CD4-positive, alpha-beta memory T cell (primary cell): Measurements from ENCODE around the gene MB. TPM values are rescaled to one million over a fixed set of nuclear protein-coding genes. Genes with fewer than 3 reads are reported as not detected.

Source experiments
- CTCF ChIA-PET: fragments of 350-600 bp; sonication (Branson Sonifier 250); formaldehyde crosslinking; loops from one replicate; lab custom pipeline; 2021; ENCODE audit warnings: inconsistent platforms; ENCODE audit not compliant: partially characterized antibody; lab: Charles Lee
- POLR2A ChIA-PET: fragments of 350-600 bp; sonication (Branson Sonifier 250); formaldehyde crosslinking; loops from one replicate; lab custom pipeline; 2021; ENCODE audit not compliant: partially characterized antibody; lab: Charles Lee
- DNase-seq, 5 donors: peaks; one replicate each; pipeline versions ENCODE4 v3.0.0 to v3.0.0-alpha.2; 2020 to 2022; ENCODE audit warnings: mixed read lengths in 1 of 5
- H3K27ac ChIP-seq: one replicate; pipeline ENCODE4 v1.7.0; 2013; ENCODE audit warnings: low read depth, low read length
- H3K27me3 ChIP-seq: 2 replicates; pipeline ENCODE4 v1.7.0; 2013; ENCODE audit warnings: mild to moderate bottlenecking, low read length, moderate library complexity; ENCODE audit not compliant: insufficient read depth
- H3K36me3 ChIP-seq: 2 replicates; pipeline ENCODE4 v1.7.0; 2013; ENCODE audit warnings: mild to moderate bottlenecking, low read length, moderate library complexity; ENCODE audit not compliant: insufficient read depth
- H3K4me1 ChIP-seq: 2 replicates; pipeline ENCODE4 v1.7.0; 2013; ENCODE audit warnings: mild to moderate bottlenecking, low read length, moderate library complexity; ENCODE audit not compliant: insufficient read depth
- H3K4me3 ChIP-seq, 2 donors: one replicate each; pipeline ENCODE4 v1.7.0; 2013; ENCODE audit warnings: low read length in 2 of 2, mild to moderate bottlenecking in 1 of 2
- H3K9me3 ChIP-seq, 2 donors: one replicate each; pipeline ENCODE4 v1.7.0; 2013; ENCODE audit warnings: low read length in 2 of 2, control low read depth in 1 of 2; ENCODE audit not compliant: control insufficient read depth in 1 of 2
- H3K27ac Mint-ChIP-seq, 7 donors: one replicate each; pipeline ENCODE4 v1.8.0; 2020 to 2021; ENCODE audit warnings: mixed read lengths in 7 of 7, mild to moderate bottlenecking in 6 of 7, inconsistent platforms in 3 of 7, moderate library complexity in 3 of 7
- H3K27me3 Mint-ChIP-seq, 2 donors: one replicate each; pipeline ENCODE4 v1.8.0; 2020 to 2021; ENCODE audit warnings: mixed read lengths in 2 of 2
- H3K36me3 Mint-ChIP-seq, 2 donors: one replicate each; pipeline ENCODE4 v1.8.0; 2020 to 2021; ENCODE audit warnings: mixed read lengths in 2 of 2, inconsistent platforms in 1 of 2, mild to moderate bottlenecking in 1 of 2
- H3K4me1 Mint-ChIP-seq, 4 donors: one replicate each; pipeline ENCODE4 v1.8.0; 2020 to 2021; ENCODE audit warnings: mixed read lengths in 4 of 4, mild to moderate bottlenecking in 1 of 4
- H3K4me3 Mint-ChIP-seq, 8 donors: one replicate each; pipeline ENCODE4 v1.8.0; 2020 to 2021; ENCODE audit warnings: mixed read lengths in 8 of 8, mild to moderate bottlenecking in 7 of 8, moderate library complexity in 6 of 8, inconsistent platforms in 3 of 8
- H3K9me3 Mint-ChIP-seq, 8 donors: one replicate each; pipeline ENCODE4 v1.8.0; 2020 to 2021; ENCODE audit warnings: mixed read lengths in 8 of 8, mild to moderate bottlenecking in 5 of 8, inconsistent platforms in 3 of 8, moderate library complexity in 1 of 8
- intact Hi-C: fragments of 100-400 bp; cut with micrococcal nuclease; formaldehyde crosslinking; loops from one replicate; pipeline ENCODE4 v1.15.1; 2023
- polyA plus RNA-seq, 2 donors: library from polyadenylated mRNA; unstranded; fragments of 300-500 nt; fragmentation: Illumina TruSeq; gene quantifications; one replicate each; pipeline ENCODE4 v1.2.3, GENCODE V29; 2021
- total RNA-seq, 2 experiments: library from RNA; stranded (reverse); gene quantifications; one replicate each; pipeline ENCODE4 v1.2.3, GENCODE V29; 2021

MB gene
- total and polyA plus RNA-seq, 4 experiments from 2014 or later = not detected

- no peak overlapping the region for H3K27ac ChIP-seq
- H3K4me3 ChIP-seq = no peak overlapping the region
- peaks cover 1 to 4% of the 10 kb centered on the region in 2 donors for H3K27me3 Mint-ChIP-seq
- intact Hi-C loops = no loop called here
- H3K4me3 Mint-ChIP-seq = no peak overlapping the region
- CTCF ChIA-PET = interaction anchor here (1.4 to 2.3 kb wide), 2 partner anchors 11 to 225 kb away, joined by 6 read pairs; no protein-coding TSS in a partner anchor
- no peaks in the 10 kb centered on the region for H3K9me3 ChIP-seq
- no peak overlapping the region for H3K27ac Mint-ChIP-seq
- no peaks in the 10 kb centered on the region for H3K36me3 ChIP-seq
- H3K4me1 ChIP-seq = no peaks in the 10 kb centered on the region
- H3K27me3 ChIP-seq = no peaks in the 10 kb centered on the region
- peaks cover 0 to 2% (median 0%) of the 10 kb centered on the region in 4 donors for H3K4me1 Mint-ChIP-seq
- DNase-seq = no peak
- POLR2A ChIA-PET = no interaction called here
- H3K9me3 Mint-ChIP-seq = no peaks in the 10 kb centered on the region
- no peaks in the 10 kb centered on the region for H3K36me3 Mint-ChIP-seq
Observed at GRCh38 chr22:35576671-35577070, 40.5 kb downstream of the MB start.

GRCh38 chr22:35575116-35575748, 41.9 kb downstream of the MB start:
- ChIA-PET CTCF (interaction anchor here (0.9 to 2.3 kb wide), 6 partner anchors 9 to 145 kb away, joined by 3 to 6 read pairs (median 4); no protein-coding TSS in a partner anchor), POLR2A (no interaction called here)
- H3K4me1 Mint-ChIP-seq = peaks cover 0 to 2% (median 0%) of the 10 kb centered on the region in 4 donors

GRCh38 chr22:35572556-35572955, 44.6 kb downstream of the MB start:
- Histone ChIP-seq H3K27me3 (no peaks in the 10 kb centered on the region), H3K4me1 (no peaks in the 10 kb centered on the region), H3K9me3 (no peaks in the 10 kb centered on the region), H3K4me3 (no peak overlapping the region), H3K36me3 (no peaks in the 10 kb centered on the region), H3K27ac (no peak overlapping the region)
- intact Hi-C loops = no loop called here
- Mint-ChIP-seq H3K36me3 (no peaks in the 10 kb centered on the region), H3K27ac (no peak overlapping the region), H3K27me3 (peaks cover 2 to 6% of the 10 kb centered on the region in 2 donors), H3K4me1 (no peaks in the 10 kb centered on the region), H3K4me3 (no peak overlapping the region), H3K9me3 (no peaks in the 10 kb centered on the region)
- ChIA-PET POLR2A (no interaction called here), CTCF (interaction anchor here (0.9 to 1.0 kb wide), 2 partner anchors 10 to 11 kb away, joined by 3 read pairs; no protein-coding TSS in a partner anchor)
- DNase-seq = no peak

More at GRCh38 chr22:35575116-35575748, 41.9 kb downstream of the MB start:
- no peaks in the 10 kb centered on the region for H3K4me1 ChIP-seq
- Mint-ChIP-seq H3K27me3 (peaks cover 1 to 4% of the 10 kb centered on the region in 2 donors), H3K27ac (no peak overlapping the region), H3K9me3 (no peaks in the 10 kb centered on the region), H3K4me3 (no peak overlapping the region), H3K36me3 (no peaks in the 10 kb centered on the region)
- intact Hi-C loops = no loop called here
- no peaks in the 10 kb centered on the region for H3K36me3 ChIP-seq
- no peak overlapping the region for H3K4me3 ChIP-seq
- H3K27me3 ChIP-seq = no peaks in the 10 kb centered on the region
- no peak for DNase-seq
- no peaks in the 10 kb centered on the region for H3K9me3 ChIP-seq
- H3K27ac ChIP-seq = no peak overlapping the region

GRCh38 chr22:35570686-35571194, 46.4 kb downstream of the MB start:
- H3K4me3 ChIP-seq = no peak overlapping the region
- no peaks in the 10 kb centered on the region for H3K9me3 Mint-ChIP-seq
- POLR2A ChIA-PET = no interaction called here
- CTCF ChIA-PET = no interaction called here
- no peaks in the 10 kb centered on the region for H3K4me1 ChIP-seq
- H3K27ac Mint-ChIP-seq = no peak overlapping the region
- DNase-seq = no peak
- no peak overlapping the region for H3K4me3 Mint-ChIP-seq
- H3K9me3 ChIP-seq = no peaks in the 10 kb centered on the region
- no peaks in the 10 kb centered on the region for H3K36me3 Mint-ChIP-seq
- no peaks in the 10 kb centered on the region for H3K4me1 Mint-ChIP-seq
- H3K27ac ChIP-seq = no peak overlapping the region
- H3K27me3 ChIP-seq = no peaks in the 10 kb centered on the region
- no peaks in the 10 kb centered on the region for H3K36me3 ChIP-seq
- H3K27me3 Mint-ChIP-seq = peaks cover 2 to 9% of the 10 kb centered on the region in 2 donors
- intact Hi-C loops = no loop called here

GRCh38 chr22:35569916-35570315, 47.2 kb downstream of the MB start:
- Histone ChIP-seq H3K4me3 (no peak overlapping the region), H3K4me1 (no peaks in the 10 kb centered on the region), H3K9me3 (no peaks in the 10 kb centered on the region), H3K27me3 (no peaks in the 10 kb centered on the region), H3K36me3 (no peaks in the 10 kb centered on the region), H3K27ac (no peak overlapping the region)
- H3K9me3 Mint-ChIP-seq = no peaks in the 10 kb centered on the region
- POLR2A ChIA-PET = no interaction called here
- CTCF ChIA-PET = no interaction called here
- peaks cover 2 to 14% of the 10 kb centered on the region in 2 donors for H3K27me3 Mint-ChIP-seq
- H3K36me3 Mint-ChIP-seq = no peaks in the 10 kb centered on the region
- no peak for DNase-seq
- H3K27ac Mint-ChIP-seq = no peak overlapping the region
- no peak overlapping the region for H3K4me3 Mint-ChIP-seq
- H3K4me1 Mint-ChIP-seq = no peaks in the 10 kb centered on the region
- intact Hi-C loops = no loop called here

GRCh38 chr22:35568751-35569739, 48.1 kb downstream of the MB start:
- Histone ChIP-seq H3K4me3 (no peak overlapping the region), H3K27ac (no peak overlapping the region), H3K9me3 (no peaks in the 10 kb centered on the region), H3K36me3 (no peaks in the 10 kb centered on the region), H3K4me1 (no peaks in the 10 kb centered on the region), H3K27me3 (no peaks in the 10 kb centered on the region)
- Mint-ChIP-seq H3K36me3 (no peaks in the 10 kb centered on the region), H3K27ac (no peak overlapping the region), H3K9me3 (no peaks in the 10 kb centered on the region), H3K4me3 (no peak overlapping the region), H3K4me1 (no peaks in the 10 kb centered on the region), H3K27me3 (peaks cover 3 to 11% of the 10 kb centered on the region in 2 donors)
- no peak for DNase-seq
- ChIA-PET CTCF (no interaction called here), POLR2A (no interaction called here)
- intact Hi-C loops = no loop called here
